Liver (tissue), 9 donors: ENCODE measurements around the gene SLC24A3. TPM values are rescaled to one million over a fixed set of nuclear protein-coding genes. Genes with fewer than 3 reads are reported as not detected.

Source experiments
- DNase-seq: peaks from one replicate; pipeline ENCODE4 v3.0.0-alpha.2; 2017; ENCODE audit warnings: low spot score
- H3K27ac ChIP-seq, 2 donors: one replicate each; pipeline ENCODE4 v1.7.0; 2013; ENCODE audit warnings: inconsistent platforms in 2 of 2, low read length in 2 of 2, control low read depth in 1 of 2, low read depth in 1 of 2, mild to moderate bottlenecking in 1 of 2
- H3K27me3 ChIP-seq, 4 donors: one replicate each; pipeline versions ENCODE4 v1.6.1 to v1.7.0; 2013; ENCODE audit warnings: low read length in 3 of 4, inconsistent platforms in 1 of 4, mild to moderate bottlenecking in 1 of 4, moderate library complexity in 1 of 4; ENCODE audit not compliant: control insufficient read depth in 4 of 4, insufficient read depth in 4 of 4
- H3K36me3 ChIP-seq, 4 donors: one replicate each; pipeline versions ENCODE4 v1.6.1 to v1.7.0; 2013; ENCODE audit warnings: low read length in 3 of 4, mild to moderate bottlenecking in 3 of 4, low read depth in 1 of 4, moderate library complexity in 1 of 4; ENCODE audit not compliant: control insufficient read depth in 4 of 4, insufficient read depth in 3 of 4
- H3K4me1 ChIP-seq, 4 donors: one replicate each; pipeline versions ENCODE4 v1.6.1 to v1.7.0; 2013; ENCODE audit warnings: low read length in 3 of 4, mild to moderate bottlenecking in 3 of 4, moderate library complexity in 1 of 4; ENCODE audit not compliant: control insufficient read depth in 4 of 4, insufficient read depth in 4 of 4
- H3K4me3 ChIP-seq, 3 donors: one replicate each; pipeline versions ENCODE4 v1.6.1 to v1.7.0; 2013; ENCODE audit warnings: low read length in 3 of 3, control low read depth in 1 of 3, low read depth in 1 of 3, mild to moderate bottlenecking in 1 of 3
- H3K9ac ChIP-seq, 2 donors: one replicate each; pipeline ENCODE4 v1.7.0; 2013; ENCODE audit warnings: low read length in 2 of 2, mild to moderate bottlenecking in 2 of 2, moderate library complexity in 2 of 2, control low read depth in 1 of 2, low read depth in 1 of 2
- H3K9me3 ChIP-seq, 4 donors: one replicate each; pipeline versions ENCODE4 v1.6.1 to v1.7.0; 2013; ENCODE audit warnings: low read length in 3 of 4; ENCODE audit not compliant: control insufficient read depth in 4 of 4
- ATF3 ChIP-seq: IDR thresholded peaks from 2 replicates; pipeline ENCODE4 v1.6.1; 2016; ENCODE audit warnings: antibody characterized with exemption
- CTCF ChIP-seq: fragments of 150-350 bp; IDR thresholded peaks from 2 replicates; pipeline ENCODE4 v1.5.1; 2017; ENCODE audit warnings: improper control_type of control experiment, low read depth, low read length; ENCODE audit not compliant: missing input control
- EGR1 ChIP-seq, 2 donors: IDR thresholded peaks; 2 replicates each; pipeline ENCODE4 v1.6.1; 2016 to 2018; ENCODE audit warnings: antibody characterized with exemption in 2 of 2, low read depth in 2 of 2
- FOXA1 ChIP-seq: IDR thresholded peaks from 2 replicates; pipeline ENCODE4 v1.6.1; 2016; ENCODE audit warnings: antibody characterized with exemption
- FOXA2 ChIP-seq: IDR thresholded peaks from 2 replicates; pipeline ENCODE4 v1.6.1; 2016; ENCODE audit warnings: antibody characterized with exemption
- GABPA ChIP-seq, 2 donors: IDR thresholded peaks in 1 of 2; conservative IDR thresholded peaks in 1 of 2; 2 replicates each; pipeline ENCODE4 v1.6.1; 2016; ENCODE audit warnings: antibody characterized with exemption in 2 of 2, mild to moderate bottlenecking in 1 of 2, moderate library complexity in 1 of 2
- HNF4A ChIP-seq, 2 donors: conservative IDR thresholded peaks; 2 replicates each; pipeline ENCODE4 v1.6.1; 2016; ENCODE audit warnings: antibody characterized with exemption in 2 of 2, mild to moderate bottlenecking in 2 of 2
- HNF4G ChIP-seq: IDR thresholded peaks from 2 replicates; pipeline ENCODE4 v1.6.1; 2016; ENCODE audit warnings: antibody characterized with exemption
- JUND ChIP-seq, 2 donors: IDR thresholded peaks; 2 replicates each; pipeline ENCODE4 v1.6.1; 2016; ENCODE audit warnings: antibody characterized with exemption in 2 of 2
- MAX ChIP-seq: IDR thresholded peaks from 2 replicates; pipeline ENCODE4 v1.6.1; 2016; ENCODE audit warnings: antibody characterized with exemption
- NR2F2 ChIP-seq: IDR thresholded peaks from 2 replicates; pipeline ENCODE4 v1.6.1; 2016; ENCODE audit warnings: antibody characterized with exemption
- RAD21 ChIP-seq, 2 donors: IDR thresholded peaks; 2 replicates each; pipeline ENCODE4 v1.6.1; 2016; ENCODE audit warnings: antibody characterized with exemption in 2 of 2, mild to moderate bottlenecking in 2 of 2
- REST ChIP-seq: IDR thresholded peaks from 2 replicates; pipeline ENCODE4 v1.6.1; 2016; ENCODE audit warnings: antibody characterized with exemption, mild to moderate bottlenecking
- RXRA ChIP-seq, 2 donors: IDR thresholded peaks; 2 replicates each; pipeline ENCODE4 v1.6.1; 2017 to 2018; ENCODE audit warnings: antibody characterized with exemption in 2 of 2, mild to moderate bottlenecking in 1 of 2
- SP1 ChIP-seq: IDR thresholded peaks from 2 replicates; pipeline ENCODE4 v1.6.1; 2018; ENCODE audit warnings: antibody characterized with exemption, mild to moderate bottlenecking
- TAF1 ChIP-seq: conservative IDR thresholded peaks from 2 replicates; pipeline ENCODE4 v1.6.1; 2016; ENCODE audit warnings: antibody characterized with exemption, mild to moderate bottlenecking
- YY1 ChIP-seq: IDR thresholded peaks from 2 replicates; pipeline ENCODE4 v1.6.1; 2016; ENCODE audit warnings: antibody characterized with exemption, mild to moderate bottlenecking
- ZBTB33 ChIP-seq: IDR thresholded peaks from 2 replicates; pipeline ENCODE4 v1.6.1; 2016; ENCODE audit warnings: antibody characterized with exemption
- WGBS: extraction: QIAGEN DNeasy Blood & Tissue Kit; methylation state at CpG from one replicate; pipeline ENCODE4 v1.1.7; 2013; 5-methylcytosine and 5-hydroxymethylcytosine counted together
- polyA plus RNA-seq, 2 donors: library from polyadenylated mRNA; stranded (reverse) in 1 of 2; unstranded in 1 of 2; fragments of 200-250 nt in 1 of 2; fragments of >200 nt in 1 of 2; fragmentation: Nextera tagmentation in 1 of 2; extraction: Ambion mirVana in 1 of 2; gene quantifications; one replicate each; pipeline versions ENCODE4 v1.2.1 to v1.2.3, GENCODE V29; 2013 to 2015
- total RNA-seq, 2 donors: library from RNA; depleted of rRNA; stranded (reverse); fragments of >200 nt; gene quantifications; one replicate each; pipeline ENCODE4 v1.2.3, GENCODE V29; 2014
- donor health status: healthy.
- donor health status: healthy.
- donor health status: healthy.
- donor health status: healthy.
- donor health status: healthy.

The SLC24A3 gene
- total and polyA plus RNA-seq, 4 donors: 0.28 to 1.8 (median 0.46) TPM

GRCh38 chr20:19269737-19270340 is 57.4 kb downstream of the SLC24A3 start:
- H3K27me3 ChIP-seq: peaks cover 0 to 3% (median 0%) of the 10 kb centered on the region in 4 donors
- 83% methylated on average over 8 of the region's 8 CpGs for WGBS
- no peak overlapping the region for H3K27ac ChIP-seq
- no peaks in the 10 kb centered on the region for H3K9me3 ChIP-seq
- DNase-seq: no peak
- TF ChIP-seq ZBTB33 (no peak), GABPA (IDR thresholded peaks at IDR 0.05 in 1 of 2, conservative IDR thresholded peaks at IDR 0.05 in 1 of 2) (no peak), FOXA1 (no peak), SP1 (no peak), ATF3 (no peak), HNF4G (no peak), NR2F2 (no peak), RAD21 (IDR thresholded peaks at IDR 0.05) (no peak), RXRA (IDR thresholded peaks at IDR 0.05) (no peak), HNF4A (conservative IDR thresholded peaks at IDR 0.05) (no peak)
- H3K36me3 ChIP-seq: no peaks in the 10 kb centered on the region
- H3K4me1 ChIP-seq: no peaks in the 10 kb centered on the region
- H3K9ac ChIP-seq: no peak overlapping the region
- H3K4me3 ChIP-seq: no peak overlapping the region

GRCh38 chr20:19271879-19272651 is 59.6 kb downstream of the SLC24A3 start:
- H3K4me1 ChIP-seq: no peaks in the 10 kb centered on the region
- no peak overlapping the region for H3K27ac ChIP-seq
- no peak overlapping the region for H3K9ac ChIP-seq
- no peaks in the 10 kb centered on the region for H3K9me3 ChIP-seq
- no peak overlapping the region for H3K4me3 ChIP-seq
- WGBS: 94% methylated on average over 7 of the region's 7 CpGs
- no peak for TF ChIP-seq ATF3
- no peak for TF ChIP-seq YY1
- TF ChIP-seq ZBTB33: no peak
- TF ChIP-seq RAD21 (IDR thresholded peaks at IDR 0.05): no peak
- no peak for TF ChIP-seq MAX
- TF ChIP-seq EGR1 (IDR thresholded peaks at IDR 0.05; ENCODE audit: low read depth in 2 of 2): no peak
- TF ChIP-seq NR2F2: no peak
- no peak for TF ChIP-seq JUND (IDR thresholded peaks at IDR 0.05)
- no peak for TF ChIP-seq TAF1
- TF ChIP-seq SP1: no peak
- no peak for TF ChIP-seq CTCF
- TF ChIP-seq FOXA2: no peak
- no peak for TF ChIP-seq REST
- no peak for TF ChIP-seq HNF4A (conservative IDR thresholded peaks at IDR 0.05)
- no peak for TF ChIP-seq FOXA1
- TF ChIP-seq HNF4G: no peak
- TF ChIP-seq GABPA (IDR thresholded peaks at IDR 0.05 in 1 of 2, conservative IDR thresholded peaks at IDR 0.05 in 1 of 2): no peak
- no peak for TF ChIP-seq RXRA (IDR thresholded peaks at IDR 0.05)
- no peak for DNase-seq
- no peaks in the 10 kb centered on the region for H3K36me3 ChIP-seq
- H3K27me3 ChIP-seq: peaks cover 0 to 3% (median 1%) of the 10 kb centered on the region in 4 donors
